ACHN (cell line): Measurements from ENCODE around the gene NHS.
A peak's percentile ranks its signal among the peaks of the same experiment; 100 is the strongest.

Experiments used
- DNase-seq: peaks from one replicate; pipeline ENCODE4 v3.0.0-alpha.2; 2015
- in situ Hi-C: cut with HindIII; loops from 2 replicates; pipeline ENCODE4 v1.10.0; 2017; ENCODE audit warnings: low sequenced_read_pairs, low pct_ligation_motif_present, low pct_unique_long_range_greater_than_20kb

The NHS gene

GRCh38 chrX:17374619-17375366, at the start of gene NHS:
Gene NHS, plus strand, starts transcription at chrX:17375200. Its CDS starts 558 bp downstream, at chrX:17375758.
- in situ Hi-C loops = no loop called here
- peak; percentile 76 for DNase-seq

- no peak for DNase-seq
- in situ Hi-C loops = no loop called here
Measured at GRCh38 chrX:17328837-17329236, 46.2 kb upstream of the NHS start.

- in situ Hi-C loops = no loop called here
- no peak for DNase-seq
Measured at GRCh38 chrX:17336377-17336776, 38.6 kb upstream of the NHS start.

- DNase-seq = no peak
- in situ Hi-C loops = no loop called here
Measured at GRCh38 chrX:17355976-17356375, 19.0 kb upstream of the NHS start.

GRCh38 chrX:17359500-17359899, 15.5 kb upstream of the NHS start:
- no peak for DNase-seq
- in situ Hi-C loops = no loop called here

- DNase-seq = peak; percentile 38
- in situ Hi-C loops = no loop called here
Measured at GRCh38 chrX:17361620-17362019, 13.4 kb upstream of the NHS start.

GRCh38 chrX:17368002-17368401, 7.0 kb upstream of the NHS start:
- DNase-seq = no peak
- in situ Hi-C loops = no loop called here

- in situ Hi-C loops = no loop called here
- DNase-seq = no peak
Measured at GRCh38 chrX:17369309-17369708, 5.7 kb upstream of the NHS start.

GRCh38 chrX:17370191-17370590, 4.8 kb upstream of the NHS start:
- no peak for DNase-seq
- in situ Hi-C loops = no loop called here

- no peak for DNase-seq
- in situ Hi-C loops = no loop called here
Measured at GRCh38 chrX:17372052-17372451, 2.9 kb upstream of the NHS start.

GRCh38 chrX:17373337-17373736, 1.7 kb upstream of the NHS start:
- in situ Hi-C loops = no loop called here

GRCh38 chrX:17375367-17375636, 302 bp downstream of the NHS start:
- no peak for DNase-seq
- in situ Hi-C loops = no loop called here

More at GRCh38 chrX:17373337-17373736, 1.7 kb upstream of the NHS start:
- DNase-seq = no peak

GRCh38 chrX:17375637-17376430, 834 bp downstream of the NHS start:
- in situ Hi-C loops = no loop called here
- peak; percentile 6 for DNase-seq

GRCh38 chrX:17376431-17377077, 1.6 kb downstream of the NHS start:
- in situ Hi-C loops = no loop called here

GRCh38 chrX:17377091-17377717, 2.2 kb downstream of the NHS start:
- DNase-seq = peak; percentile 73
- in situ Hi-C loops = no loop called here

More at GRCh38 chrX:17376431-17377077, 1.6 kb downstream of the NHS start:
- DNase-seq = peak; percentile 22

GRCh38 chrX:17377795-17378194, 2.8 kb downstream of the NHS start:
- in situ Hi-C loops = no loop called here
- peak; percentile 6 for DNase-seq

- in situ Hi-C loops = no loop called here
- DNase-seq = no peak
Measured at GRCh38 chrX:17380221-17380620, 5.2 kb downstream of the NHS start.

GRCh38 chrX:17390419-17390850, 15.4 kb downstream of the NHS start:
- no peak for DNase-seq
- in situ Hi-C loops = no loop called here

GRCh38 chrX:17395154-17395553, 20.2 kb downstream of the NHS start:
- no peak for DNase-seq
- in situ Hi-C loops = no loop called here
